Epithelial cell of proximal tubule (primary cell): ENCODE measurements around the gene NOTUM. TPM values are rescaled to one million over a fixed set of nuclear protein-coding genes. Genes with fewer than 3 reads are reported as not detected.

Experiments used
- DNase-seq: peaks from one replicate; pipeline ENCODE4 v3.0.0-alpha.2; 2011; ENCODE audit warnings: low read depth
- H3K4me3 ChIP-seq: 2 replicates; pipeline ENCODE4 v1.5.1; 2011; ENCODE audit warnings: low read depth, mild to moderate bottlenecking, low read length
- CTCF ChIP-seq: conservative IDR thresholded peaks from 2 replicates; pipeline ENCODE4 v1.5.1; 2012; ENCODE audit warnings: low read depth, mild to moderate bottlenecking, low read length
- total RNA-seq: library from RNA; depleted of rRNA; stranded (reverse); fragments of >200 nt; gene quantifications from 2 replicates; pipeline ENCODE4 v1.2.3, GENCODE V29; 2015

The NOTUM gene
- total RNA-seq, 1 donor from 2014 or later: not detected

- DNase-seq: no peak
- H3K4me3 ChIP-seq: peak overlapping the region; percentile 65
- no peak for TF ChIP-seq CTCF
These were observed 32.3 kb downstream of the NOTUM start for GRCh38 chr17:81928544-81929252.

GRCh38 chr17:81927653-81928543, 33.1 kb downstream of the NOTUM start, which contains the start of gene MAFG:
MAFG (minus strand) TSS chr17:81927735; CDS start chr17:81923185, 4,550 bp downstream.
- TF ChIP-seq CTCF: peak; percentile 29
- peak within 1 kb of the TSS; percentile 71 for H3K4me3 ChIP-seq
- no peak for DNase-seq

- DNase-seq: no peak
These were observed 33.8 kb downstream of the NOTUM start for GRCh38 chr17:81927152-81927652.

DNA sequence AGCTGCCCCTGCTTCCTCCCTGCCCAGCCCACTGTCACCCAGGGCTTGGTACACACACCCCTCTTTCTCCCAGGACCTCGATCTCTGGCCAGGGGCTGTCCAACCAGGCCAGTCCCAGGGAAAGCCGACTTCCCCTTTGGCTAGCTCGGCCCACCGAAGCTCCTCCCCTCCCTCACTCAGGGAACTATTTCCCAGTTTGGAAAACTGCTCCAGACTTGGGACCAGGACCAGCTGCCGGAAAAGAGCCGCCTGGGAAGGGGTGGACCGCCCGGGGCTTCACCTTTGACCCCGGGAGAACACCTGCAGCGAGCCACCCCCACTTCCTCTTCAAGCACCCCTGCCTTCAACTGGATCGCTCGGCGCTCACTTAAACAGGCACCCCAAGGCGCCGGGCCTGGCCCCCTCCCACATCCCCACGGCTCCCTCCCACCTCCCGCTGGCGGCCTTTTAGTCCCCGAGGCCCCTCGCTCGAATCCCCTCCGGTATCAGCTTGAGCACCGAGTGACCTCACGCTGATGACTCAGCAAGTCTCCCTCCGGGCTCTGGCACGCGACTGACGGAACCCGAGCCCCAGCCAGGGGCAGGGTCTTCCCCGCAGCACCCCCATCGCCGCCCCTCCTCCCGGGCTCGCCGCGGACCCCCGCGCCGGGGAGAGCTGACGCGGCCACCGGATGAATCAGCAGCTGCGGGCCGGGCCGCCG, 34.4 kb downstream of the NOTUM start:
- H3K4me3 ChIP-seq: peak overlapping the region; percentile 71
- TF ChIP-seq CTCF: no peak
- DNase-seq: no peak

More at GRCh38 chr17:81927152-81927652, 33.8 kb downstream of the NOTUM start:
- TF ChIP-seq CTCF: no peak
- peak overlapping the region; percentile 71 for H3K4me3 ChIP-seq

DNA sequence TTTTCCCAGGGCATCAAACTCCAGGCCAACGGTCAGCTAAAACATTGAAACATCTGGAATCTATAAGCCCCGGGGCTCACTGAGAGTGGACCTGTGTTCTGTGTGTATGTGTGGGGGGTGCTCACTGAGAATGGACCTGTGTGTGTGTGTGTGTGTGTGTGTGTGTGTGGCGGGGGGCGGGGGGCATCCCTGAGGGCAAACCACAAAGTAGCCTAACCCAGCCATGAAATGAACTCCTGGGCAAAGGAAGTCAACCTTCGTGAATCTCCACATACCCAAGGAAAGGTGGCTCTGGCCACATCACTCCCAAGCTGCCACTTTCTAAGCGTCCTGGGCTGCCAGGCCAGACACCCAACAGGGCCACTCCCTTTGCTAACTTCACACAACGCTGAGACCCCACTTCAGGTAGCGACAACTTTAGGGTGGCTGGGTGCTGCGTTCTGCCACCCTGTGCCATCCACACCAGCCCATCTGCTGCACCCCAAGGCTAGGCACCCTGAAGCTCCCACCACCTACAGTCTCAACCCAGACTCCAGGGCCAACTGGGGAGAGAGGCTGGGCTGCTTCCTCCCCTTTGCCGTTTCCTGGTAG, 35.0 kb downstream of the NOTUM start:
- no peak for TF ChIP-seq CTCF
- no peak for DNase-seq

More for the DNA sequence above, 35.0 kb downstream of the NOTUM start:
- H3K4me3 ChIP-seq: peak overlapping the region; percentile 71
